Skeletal muscle satellite cell (primary cell): Measurements from ENCODE around the gene SLC26A4.

ENCODE experiments used
- H3K27me3 ChIP-seq: 2 replicates; pipeline ENCODE4 v1.7.0; 2013; ENCODE audit warnings: low read length; ENCODE audit not compliant: control insufficient read depth, insufficient read depth
- H3K36me3 ChIP-seq: 2 replicates; pipeline ENCODE4 v1.7.0; 2013; ENCODE audit warnings: mild to moderate bottlenecking, control low read depth, low read length; ENCODE audit not compliant: insufficient read depth
- H3K4me1 ChIP-seq: 2 replicates; pipeline ENCODE4 v1.7.0; 2013; ENCODE audit warnings: low read length; ENCODE audit not compliant: control insufficient read depth, insufficient read depth
- H3K4me2 ChIP-seq: 2 replicates; pipeline ENCODE4 v1.7.0; 2013; ENCODE audit warnings: mild to moderate bottlenecking, low read length
- H3K4me3 ChIP-seq: 2 replicates; pipeline ENCODE4 v1.7.0; 2013; ENCODE audit warnings: low read length
- H3K9ac ChIP-seq: 2 replicates; pipeline ENCODE4 v1.7.0; 2013; ENCODE audit warnings: mild to moderate bottlenecking, low read depth, low read length, moderate library complexity
- H3K9me3 ChIP-seq: replicated peaks from 2 replicates; pipeline ENCODE4 v1.7.0; 2013; ENCODE audit warnings: mild to moderate bottlenecking, control low read depth, low read length

SLC26A4 gene

GRCh38 chr7:107701191-107701590 lies 40.6 kb downstream of the SLC26A4 start:
- Histone ChIP-seq H3K27me3 (no peaks in the 10 kb centered on the region), H3K9ac (no peak overlapping the region), H3K4me3 (no peak overlapping the region), H3K4me2 (no peak overlapping the region), H3K4me1 (peaks cover 3% of the 10 kb centered on the region), H3K36me3 (no peaks in the 10 kb centered on the region), H3K9me3 (no peaks in the 10 kb centered on the region)

GRCh38 chr7:107703219-107703618 lies 42.6 kb downstream of the SLC26A4 start:
- Histone ChIP-seq H3K36me3 (no peaks in the 10 kb centered on the region), H3K9ac (no peak overlapping the region), H3K4me3 (no peak overlapping the region), H3K4me1 (peaks cover 3% of the 10 kb centered on the region), H3K4me2 (no peak overlapping the region), H3K9me3 (no peaks in the 10 kb centered on the region), H3K27me3 (no peaks in the 10 kb centered on the region)

GRCh38 chr7:107703872-107704271 lies 43.2 kb downstream of the SLC26A4 start:
- H3K4me2 ChIP-seq, result no peak overlapping the region
- no peak overlapping the region for H3K9ac ChIP-seq
- H3K9me3 ChIP-seq, result no peaks in the 10 kb centered on the region

DNA sequence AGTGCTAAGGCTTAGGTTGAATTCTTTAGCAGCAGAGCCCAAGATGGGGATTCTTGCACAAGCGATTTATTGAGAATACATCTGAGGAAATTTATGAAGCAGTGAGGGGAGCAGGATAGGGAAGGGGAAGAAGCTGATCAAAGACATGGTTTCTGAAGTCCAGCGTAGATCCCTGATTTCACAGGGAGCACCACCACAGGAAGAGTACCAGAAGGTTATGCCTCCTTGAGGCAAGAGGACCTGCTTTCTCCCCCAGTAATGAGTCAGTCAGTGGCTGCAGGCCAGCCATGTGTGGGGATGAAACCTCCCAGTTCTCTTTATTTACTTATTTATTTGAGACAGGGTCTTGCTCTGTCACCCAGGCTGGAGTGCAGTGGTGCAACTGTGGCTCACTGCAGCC lies 48.3 kb downstream of the SLC26A4 start:
- no peak overlapping the region for H3K4me2 ChIP-seq
- H3K36me3 ChIP-seq, result no peaks in the 10 kb centered on the region
- H3K27me3 ChIP-seq, result no peaks in the 10 kb centered on the region
- H3K9ac ChIP-seq, result no peak overlapping the region
- H3K4me3 ChIP-seq, result no peak overlapping the region
- no peaks in the 10 kb centered on the region for H3K9me3 ChIP-seq
- H3K4me1 ChIP-seq, result no peaks in the 10 kb centered on the region

More at GRCh38 chr7:107703872-107704271, 43.2 kb downstream of the SLC26A4 start:
- Histone ChIP-seq H3K4me3 (no peak overlapping the region), H3K4me1 (peaks cover 3% of the 10 kb centered on the region), H3K27me3 (no peaks in the 10 kb centered on the region), H3K36me3 (no peaks in the 10 kb centered on the region)

GRCh38 chr7:107711301-107711700 lies 50.7 kb downstream of the SLC26A4 start:
- Histone ChIP-seq H3K9ac (no peak overlapping the region), H3K4me2 (no peak overlapping the region), H3K36me3 (no peaks in the 10 kb centered on the region), H3K4me3 (no peak overlapping the region), H3K4me1 (peaks cover 4% of the 10 kb centered on the region), H3K9me3 (no peaks in the 10 kb centered on the region), H3K27me3 (no peaks in the 10 kb centered on the region)

GRCh38 chr7:107712025-107712424 lies 51.4 kb downstream of the SLC26A4 start:
- no peaks in the 10 kb centered on the region for H3K36me3 ChIP-seq

DNA sequence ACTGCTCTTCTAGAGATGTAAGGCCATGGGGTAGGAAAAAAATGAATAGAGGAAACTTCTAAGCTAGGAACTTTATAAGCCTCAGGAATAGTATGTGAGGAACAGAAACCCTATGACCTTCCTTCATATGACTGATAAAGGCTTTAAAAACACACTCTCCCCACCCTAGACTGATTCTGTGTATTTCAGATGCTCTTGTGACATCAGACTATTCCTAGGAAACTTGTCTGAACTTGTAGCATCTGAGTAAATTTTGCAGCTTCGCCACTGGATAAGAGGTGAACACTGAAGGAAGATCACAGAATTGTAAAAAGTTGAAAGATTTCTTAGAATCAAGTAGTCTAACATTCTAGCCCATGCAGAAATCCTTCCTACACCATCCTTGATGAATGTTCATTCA lies 52.3 kb downstream of the SLC26A4 start:
- H3K4me1 ChIP-seq, result peaks cover 4% of the 10 kb centered on the region
- no peaks in the 10 kb centered on the region for H3K9me3 ChIP-seq
- H3K4me2 ChIP-seq, result no peak overlapping the region
- no peak overlapping the region for H3K9ac ChIP-seq
- no peak overlapping the region for H3K4me3 ChIP-seq
- no peaks in the 10 kb centered on the region for H3K36me3 ChIP-seq
- H3K27me3 ChIP-seq, result no peaks in the 10 kb centered on the region

More at GRCh38 chr7:107712025-107712424, 51.4 kb downstream of the SLC26A4 start:
- H3K4me2 ChIP-seq, result no peak overlapping the region
- H3K9me3 ChIP-seq, result no peaks in the 10 kb centered on the region
- H3K9ac ChIP-seq, result no peak overlapping the region
- peaks cover 4% of the 10 kb centered on the region for H3K4me1 ChIP-seq
- H3K27me3 ChIP-seq, result no peaks in the 10 kb centered on the region
- no peak overlapping the region for H3K4me3 ChIP-seq

DNA sequence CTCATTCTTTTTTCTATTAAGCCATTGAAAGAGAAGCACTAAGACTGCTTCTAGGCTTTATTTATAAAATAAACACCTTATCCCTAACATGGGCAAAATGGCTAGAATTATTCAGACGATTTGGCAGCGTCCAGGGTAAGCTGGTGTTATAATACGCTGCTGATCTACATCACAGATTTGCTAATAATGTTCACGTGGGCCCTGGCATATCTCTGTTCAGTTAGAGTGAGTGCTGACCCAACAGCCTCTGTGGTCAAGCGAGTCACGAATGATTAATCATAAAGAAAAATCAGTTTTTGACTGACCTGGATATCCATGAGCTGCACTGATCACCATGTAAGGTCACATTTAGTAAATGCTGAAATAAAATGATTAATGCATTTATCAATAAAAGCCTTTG lies 54.9 kb downstream of the SLC26A4 start:
- H3K4me1 ChIP-seq, result peaks cover 4% of the 10 kb centered on the region
- no peaks in the 10 kb centered on the region for H3K36me3 ChIP-seq
- H3K9me3 ChIP-seq, result no peaks in the 10 kb centered on the region

GRCh38 chr7:107718456-107719193 lies 58.0 kb downstream of the SLC26A4 start:
- H3K27me3 ChIP-seq, result no peaks in the 10 kb centered on the region
- H3K4me1 ChIP-seq, result peaks cover 4% of the 10 kb centered on the region
- no peaks in the 10 kb centered on the region for H3K36me3 ChIP-seq
- H3K4me3 ChIP-seq, result no peak overlapping the region
- no peaks in the 10 kb centered on the region for H3K9me3 ChIP-seq
- H3K4me2 ChIP-seq, result no peak overlapping the region
- H3K9ac ChIP-seq, result no peak overlapping the region

More for the DNA sequence above, 54.9 kb downstream of the SLC26A4 start:
- Histone ChIP-seq H3K27me3 (no peaks in the 10 kb centered on the region), H3K4me2 (no peak overlapping the region), H3K4me3 (no peak overlapping the region), H3K9ac (no peak overlapping the region)

DNA sequence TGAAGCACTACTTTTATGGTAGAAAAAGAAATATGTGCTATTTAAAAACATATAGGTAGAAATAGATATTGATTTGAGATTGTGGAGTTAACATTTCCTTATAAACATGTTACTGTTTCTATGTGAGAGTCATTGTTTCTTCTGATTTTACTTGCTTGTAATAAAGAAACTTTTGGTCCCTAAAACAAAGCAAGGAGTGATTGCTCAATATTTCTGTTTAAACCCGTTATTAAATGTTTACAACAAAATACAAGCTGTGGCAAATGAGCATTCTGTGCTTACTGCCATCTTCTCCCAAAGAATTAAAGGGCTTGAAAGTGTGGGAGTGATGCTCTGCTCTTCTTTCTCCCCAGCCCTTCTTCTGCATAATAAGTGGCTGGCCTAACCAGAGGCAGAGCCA lies 60.7 kb downstream of the SLC26A4 start:
- Histone ChIP-seq H3K9me3 (no peaks in the 10 kb centered on the region), H3K4me1 (no peaks in the 10 kb centered on the region), H3K4me2 (no peak overlapping the region), H3K9ac (no peak overlapping the region), H3K36me3 (no peaks in the 10 kb centered on the region), H3K4me3 (no peak overlapping the region), H3K27me3 (peaks cover 4% of the 10 kb centered on the region)

DNA sequence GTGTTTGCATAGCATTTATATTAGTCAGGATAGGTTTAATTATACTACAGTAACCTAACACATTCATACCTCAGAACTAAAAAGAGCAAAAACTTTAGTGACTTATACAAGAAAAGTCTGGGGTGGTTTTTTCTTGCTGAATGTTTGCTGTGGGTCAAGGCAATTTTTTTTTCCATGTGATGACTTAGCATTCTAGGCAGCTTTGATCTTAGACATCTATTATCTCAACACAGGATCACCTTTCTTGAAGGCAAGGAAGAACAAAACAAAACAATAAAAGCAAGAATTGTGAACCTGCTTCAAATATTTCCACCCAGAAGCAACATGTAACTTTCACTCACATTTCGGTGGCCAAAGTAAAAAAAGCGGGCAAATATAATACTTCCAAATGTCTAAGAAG lies 62.6 kb downstream of the SLC26A4 start:
- H3K4me1 ChIP-seq, result no peaks in the 10 kb centered on the region
- H3K4me3 ChIP-seq, result no peak overlapping the region
- no peaks in the 10 kb centered on the region for H3K36me3 ChIP-seq
- H3K27me3 ChIP-seq, result peaks cover 23% of the 10 kb centered on the region
- H3K9me3 ChIP-seq, result no peaks in the 10 kb centered on the region
- H3K9ac ChIP-seq, result no peak overlapping the region
- H3K4me2 ChIP-seq, result no peak overlapping the region

DNA sequence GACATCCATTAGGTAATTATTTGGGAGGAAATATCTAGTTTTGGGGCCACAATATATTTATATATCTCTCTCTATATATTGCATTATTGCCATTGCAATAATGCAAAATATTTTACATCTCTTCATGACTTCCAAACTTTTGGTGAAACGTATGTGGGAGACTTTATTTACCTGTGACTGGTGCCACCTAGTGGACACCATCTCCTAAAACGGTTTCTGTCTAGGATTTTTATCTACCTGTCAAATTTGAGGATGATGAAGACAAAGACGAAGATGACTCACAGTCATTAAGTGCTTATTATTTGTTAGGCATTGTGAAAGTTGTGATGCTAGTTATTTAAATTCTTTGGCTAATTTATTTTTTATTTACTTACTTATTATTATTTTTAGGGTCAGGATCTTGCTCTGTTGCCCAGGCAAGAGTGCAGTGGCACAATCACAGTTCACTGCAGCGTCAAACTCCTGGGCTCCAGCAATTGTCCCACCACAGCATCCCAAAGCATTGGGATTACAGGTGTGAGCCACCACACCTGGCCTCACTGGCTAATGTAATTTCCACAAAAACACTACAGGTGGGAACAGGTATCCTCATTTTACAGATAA lies 64.6 kb downstream of the SLC26A4 start:
- no peaks in the 10 kb centered on the region for H3K4me1 ChIP-seq
- H3K9me3 ChIP-seq, result no peaks in the 10 kb centered on the region
- no peak overlapping the region for H3K9ac ChIP-seq
- H3K27me3 ChIP-seq, result peaks cover 29% of the 10 kb centered on the region
- H3K36me3 ChIP-seq, result no peaks in the 10 kb centered on the region
- H3K4me2 ChIP-seq, result no peak overlapping the region
- H3K4me3 ChIP-seq, result no peak overlapping the region
